Osteocyte (in vitro differentiated cells): Measurements from ENCODE around the gene CENPO. TPM values are rescaled to one million over a fixed set of nuclear protein-coding genes. Genes with fewer than 3 reads are reported as not detected.

Experiments
- DNase-seq: peaks from one replicate; pipeline ENCODE4 v3.0.0; 2021; ENCODE audit warnings: mixed read lengths; ENCODE audit not compliant: unreplicated experiment; ENCODE audit errors: extremely low spot score
- H3K27ac Mint-ChIP-seq: one replicate; pipeline ENCODE4 v1.8.0; 2021; ENCODE audit warnings: mild to moderate bottlenecking, mixed read lengths; ENCODE audit not compliant: unreplicated experiment
- H3K27me3 Mint-ChIP-seq: one replicate; pipeline ENCODE4 v1.8.0; 2021; ENCODE audit warnings: mixed read lengths; ENCODE audit not compliant: unreplicated experiment
- H3K36me3 Mint-ChIP-seq: one replicate; pipeline ENCODE4 v1.8.0; 2021; ENCODE audit warnings: mixed read lengths; ENCODE audit not compliant: unreplicated experiment
- H3K4me1 Mint-ChIP-seq: one replicate; pipeline ENCODE4 v1.8.0; 2021; ENCODE audit warnings: mixed read lengths; ENCODE audit not compliant: unreplicated experiment
- H3K4me3 Mint-ChIP-seq: one replicate; pipeline ENCODE4 v1.8.0; 2021; ENCODE audit warnings: mild to moderate bottlenecking, moderate library complexity, mixed read lengths; ENCODE audit not compliant: unreplicated experiment
- H3K9me3 Mint-ChIP-seq: one replicate; pipeline ENCODE4 v1.8.0; 2021; ENCODE audit warnings: mixed read lengths; ENCODE audit not compliant: unreplicated experiment
- total RNA-seq: library from RNA; stranded (reverse); gene quantifications from 2 replicates; pipeline ENCODE4 v1.2.1, GENCODE V29; 2021
- TF ChIP-seq, protein P1 (sequence below): fragments of 200-600 bp; sonication (generic); IDR thresholded peaks from 2 replicates; pipeline ENCODE4 v1.5.0; 2021; ENCODE audit warnings: antibody characterized with exemption, mild to moderate bottlenecking, moderate library complexity

CENPO gene
- total RNA-seq, 1 donor from 2014 or later: 12.8 TPM

GRCh38 chr2:24822049-24822706, 29.0 kb downstream of the CENPO start:
- peak overlapping the region; percentile 5 for H3K4me3 Mint-ChIP-seq
- no peaks in the 10 kb centered on the region for H3K27me3 Mint-ChIP-seq
- TF ChIP-seq, protein P1, sequence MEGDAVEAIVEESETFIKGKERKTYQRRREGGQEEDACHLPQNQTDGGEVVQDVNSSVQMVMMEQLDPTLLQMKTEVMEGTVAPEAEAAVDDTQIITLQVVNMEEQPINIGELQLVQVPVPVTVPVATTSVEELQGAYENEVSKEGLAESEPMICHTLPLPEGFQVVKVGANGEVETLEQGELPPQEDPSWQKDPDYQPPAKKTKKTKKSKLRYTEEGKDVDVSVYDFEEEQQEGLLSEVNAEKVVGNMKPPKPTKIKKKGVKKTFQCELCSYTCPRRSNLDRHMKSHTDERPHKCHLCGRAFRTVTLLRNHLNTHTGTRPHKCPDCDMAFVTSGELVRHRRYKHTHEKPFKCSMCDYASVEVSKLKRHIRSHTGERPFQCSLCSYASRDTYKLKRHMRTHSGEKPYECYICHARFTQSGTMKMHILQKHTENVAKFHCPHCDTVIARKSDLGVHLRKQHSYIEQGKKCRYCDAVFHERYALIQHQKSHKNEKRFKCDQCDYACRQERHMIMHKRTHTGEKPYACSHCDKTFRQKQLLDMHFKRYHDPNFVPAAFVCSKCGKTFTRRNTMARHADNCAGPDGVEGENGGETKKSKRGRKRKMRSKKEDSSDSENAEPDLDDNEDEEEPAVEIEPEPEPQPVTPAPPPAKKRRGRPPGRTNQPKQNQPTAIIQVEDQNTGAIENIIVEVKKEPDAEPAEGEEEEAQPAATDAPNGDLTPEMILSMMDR: no peak
- peaks cover 27% of the 10 kb centered on the region for H3K4me1 Mint-ChIP-seq
- peak; percentile 83 for DNase-seq
- no peaks in the 10 kb centered on the region for H3K9me3 Mint-ChIP-seq
- H3K36me3 Mint-ChIP-seq: peaks cover 28% of the 10 kb centered on the region
- peak overlapping the region; percentile 74 for H3K27ac Mint-ChIP-seq

DNA sequence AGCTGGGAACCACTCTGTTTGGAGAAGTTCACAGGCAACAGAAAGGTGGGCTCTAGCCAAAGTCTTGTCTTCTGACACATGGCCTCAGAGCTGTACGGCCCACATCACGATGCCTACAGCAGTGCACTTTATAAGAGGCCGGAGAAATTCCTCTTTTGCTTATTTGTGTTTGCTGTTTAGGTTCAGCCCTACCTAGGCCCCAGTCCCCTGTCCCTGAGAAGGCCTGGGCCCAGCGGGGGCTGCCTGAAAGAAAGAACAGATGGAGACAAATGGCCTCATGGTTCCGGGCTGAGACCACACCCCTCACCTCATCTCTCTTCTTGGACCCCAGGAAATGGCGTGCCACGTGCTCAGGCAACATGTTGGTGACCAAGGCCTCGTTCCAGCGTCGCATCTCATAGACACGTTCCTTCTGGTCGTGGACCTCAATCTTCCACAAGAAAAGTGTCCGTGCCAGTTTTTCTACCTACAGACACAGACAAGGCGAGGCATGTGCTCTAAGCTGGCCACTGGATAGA, 30.9 kb downstream of the CENPO start:
- no peak overlapping the region for H3K4me3 Mint-ChIP-seq
- H3K36me3 Mint-ChIP-seq: peaks cover 22% of the 10 kb centered on the region
- no peaks in the 10 kb centered on the region for H3K9me3 Mint-ChIP-seq
- TF ChIP-seq, protein P1: no peak
- H3K4me1 Mint-ChIP-seq: peaks cover 26% of the 10 kb centered on the region
- H3K27ac Mint-ChIP-seq: peak overlapping the region; percentile 3
- peak; percentile 60 for DNase-seq
- no peaks in the 10 kb centered on the region for H3K27me3 Mint-ChIP-seq

GRCh38 chr2:24824966-24825882, 32.0 kb downstream of the CENPO start:
- H3K27ac Mint-ChIP-seq: no peak overlapping the region
- TF ChIP-seq, protein P1: peak; percentile 49
- peaks cover 22% of the 10 kb centered on the region for H3K36me3 Mint-ChIP-seq
- H3K9me3 Mint-ChIP-seq: no peaks in the 10 kb centered on the region
- no peaks in the 10 kb centered on the region for H3K27me3 Mint-ChIP-seq
- peaks cover 26% of the 10 kb centered on the region for H3K4me1 Mint-ChIP-seq
- DNase-seq: peak; percentile 64
- H3K4me3 Mint-ChIP-seq: no peak overlapping the region

DNA sequence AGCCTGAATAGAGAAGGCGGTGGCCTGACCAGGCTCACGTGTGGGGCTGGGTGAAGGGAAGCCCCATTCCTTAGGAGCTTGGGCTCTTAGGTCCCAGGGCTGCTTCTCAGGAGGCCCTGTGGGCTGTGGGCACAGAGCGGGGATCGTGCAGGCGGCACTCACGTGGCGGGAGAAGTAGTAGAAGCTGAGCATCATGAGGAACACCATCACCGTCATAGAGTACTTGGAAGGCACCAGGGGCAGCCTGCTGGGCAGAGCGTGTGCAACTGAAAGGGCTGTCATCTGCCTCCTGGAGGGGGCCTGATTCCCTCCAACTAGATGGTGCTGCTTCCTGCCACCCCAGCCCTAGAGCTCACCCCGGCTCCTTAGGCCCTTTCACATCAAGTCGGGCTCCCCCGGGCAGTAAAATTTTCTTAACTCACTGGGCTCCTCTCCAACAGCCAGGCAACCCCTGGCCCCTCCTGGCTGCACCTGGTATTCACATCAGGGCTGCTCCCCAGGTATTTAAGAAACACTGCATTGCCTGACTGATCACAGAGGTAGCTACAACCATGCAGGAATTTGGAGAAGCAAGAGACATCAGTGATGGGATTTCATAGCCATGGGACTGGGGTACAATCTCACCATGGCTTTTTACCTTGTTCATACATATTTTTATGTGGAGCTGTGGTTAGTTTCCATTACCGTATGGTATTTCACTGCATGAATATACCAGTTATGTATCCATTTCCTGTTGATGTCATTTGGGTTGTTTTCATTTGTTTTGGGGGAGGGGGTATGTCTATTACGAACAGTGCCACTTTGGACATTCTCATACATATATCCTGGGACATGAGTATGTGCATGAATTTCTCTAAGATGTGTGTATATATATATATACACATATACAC, 32.9 kb downstream of the CENPO start:
- no peak overlapping the region for H3K27ac Mint-ChIP-seq
- H3K4me1 Mint-ChIP-seq: peaks cover 23% of the 10 kb centered on the region
- no peak overlapping the region for H3K4me3 Mint-ChIP-seq
- H3K27me3 Mint-ChIP-seq: no peaks in the 10 kb centered on the region
- TF ChIP-seq, protein P1: no peak
- peaks cover 19% of the 10 kb centered on the region for H3K36me3 Mint-ChIP-seq
- no peaks in the 10 kb centered on the region for H3K9me3 Mint-ChIP-seq
- DNase-seq: peak; percentile 70
